HG03558 (cell line): ENCODE results near the gene SLC22A1.
"Not testable (repeated sequence)": the region's sequence is repeated elsewhere in the genome, so short reads cannot be mapped to it uniquely, and the experiment has no call there.

ENCODE experiments used
- ATAC-seq: cut with Tn5 transposase; IDR thresholded peaks from one replicate; pipeline ENCODE4 v1.9.1; 2021; ENCODE audit warnings: moderate number of reproducible peaks; ENCODE audit not compliant: unreplicated experiment; ENCODE audit errors: extremely low read depth

Gene SLC22A1

DNA sequence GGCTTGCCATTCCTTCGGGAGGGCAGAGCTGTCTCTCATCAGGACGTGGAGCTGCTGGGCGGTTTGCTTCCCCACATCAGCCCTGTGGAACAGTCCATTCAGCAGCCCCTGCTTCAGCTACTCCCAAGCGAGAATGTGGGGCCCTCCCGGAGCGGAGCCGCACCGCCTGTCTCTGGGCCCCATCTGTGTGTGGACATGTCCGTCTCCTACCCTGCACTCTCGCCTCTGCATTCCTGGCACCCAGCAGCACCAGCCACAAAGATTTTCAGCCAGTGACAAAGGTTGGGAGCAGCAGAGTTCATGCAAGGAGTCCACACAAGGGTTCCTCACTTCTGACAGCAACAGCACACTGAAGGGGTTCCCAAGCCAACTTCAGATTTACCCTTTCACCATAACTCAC, 29.0 kb upstream of the SLC22A1 start:
- ATAC-seq = no peak

DNA sequence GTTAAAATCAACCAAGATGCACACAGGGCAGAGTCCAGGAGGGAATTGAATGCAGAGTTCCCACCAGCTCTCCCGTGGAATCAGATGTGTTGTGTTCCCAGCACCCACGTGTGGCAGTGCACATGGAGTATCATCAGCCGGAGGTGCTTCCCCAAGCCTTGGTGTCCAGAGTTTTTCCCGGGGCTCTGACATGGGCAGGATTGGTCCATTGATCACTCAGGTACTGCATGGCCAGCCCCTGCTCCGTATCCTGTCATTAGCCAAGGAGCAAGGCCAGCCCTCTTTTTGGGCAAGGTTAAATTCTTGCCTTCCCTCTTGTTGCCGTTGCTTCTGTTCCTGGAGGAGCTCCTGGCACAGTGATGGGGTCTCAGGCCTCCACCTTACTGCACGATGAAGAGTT, 28.6 kb upstream of the SLC22A1 start:
- ATAC-seq = no peak

DNA sequence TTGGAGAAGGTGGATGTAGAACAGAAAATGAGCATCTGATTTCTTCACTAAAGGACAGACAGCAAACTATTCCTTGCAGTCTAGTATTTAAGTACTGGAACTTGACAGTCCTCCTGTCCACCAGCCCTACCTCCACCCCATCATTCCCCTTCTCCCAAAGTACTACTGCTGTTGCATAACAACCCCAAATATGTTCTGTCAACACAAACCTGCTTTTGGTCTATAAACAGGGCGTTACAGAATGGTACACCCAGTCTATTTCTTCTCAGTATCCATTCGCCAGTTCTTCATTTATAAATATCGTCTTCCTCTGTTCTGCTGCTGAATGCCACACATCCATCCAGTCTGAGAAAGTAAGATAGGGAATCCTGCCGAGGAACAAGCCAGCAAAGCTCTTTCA, 27.7 kb upstream of the SLC22A1 start:
- ATAC-seq = no peak

DNA sequence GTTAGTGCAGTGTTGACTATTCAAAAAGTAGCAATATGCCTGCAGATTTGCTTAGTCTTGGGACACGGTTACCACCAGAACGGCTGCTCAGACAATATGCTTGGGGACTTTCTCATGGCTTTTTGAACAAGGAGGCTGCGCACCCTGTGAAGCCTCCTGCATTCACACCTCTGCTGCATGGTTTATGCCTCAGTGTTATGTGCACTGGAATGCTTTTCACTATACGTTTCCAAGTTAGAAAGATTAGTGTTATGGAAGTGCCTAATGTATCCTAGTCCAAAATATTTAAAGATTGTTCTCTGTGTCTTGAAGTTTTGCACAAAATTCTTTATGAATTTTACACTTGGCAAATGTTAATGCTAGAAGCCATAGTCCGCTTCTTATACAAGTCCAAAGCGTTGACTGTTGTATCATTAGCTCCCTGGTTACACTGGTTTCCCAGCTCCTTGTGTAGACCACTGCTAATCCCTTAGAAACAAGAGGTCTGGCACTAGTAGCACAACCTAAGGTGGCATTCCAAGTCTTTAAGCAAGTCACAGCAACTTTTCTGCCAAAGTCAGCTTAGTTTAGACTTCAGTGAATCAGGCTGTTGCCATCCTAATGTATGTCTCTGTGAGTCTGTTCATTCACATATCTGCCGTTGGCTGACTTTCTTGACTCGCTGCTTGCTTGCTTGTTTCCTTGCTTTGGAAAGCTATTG, 26.3 kb upstream of the SLC22A1 start:
- ATAC-seq = no peak

DNA sequence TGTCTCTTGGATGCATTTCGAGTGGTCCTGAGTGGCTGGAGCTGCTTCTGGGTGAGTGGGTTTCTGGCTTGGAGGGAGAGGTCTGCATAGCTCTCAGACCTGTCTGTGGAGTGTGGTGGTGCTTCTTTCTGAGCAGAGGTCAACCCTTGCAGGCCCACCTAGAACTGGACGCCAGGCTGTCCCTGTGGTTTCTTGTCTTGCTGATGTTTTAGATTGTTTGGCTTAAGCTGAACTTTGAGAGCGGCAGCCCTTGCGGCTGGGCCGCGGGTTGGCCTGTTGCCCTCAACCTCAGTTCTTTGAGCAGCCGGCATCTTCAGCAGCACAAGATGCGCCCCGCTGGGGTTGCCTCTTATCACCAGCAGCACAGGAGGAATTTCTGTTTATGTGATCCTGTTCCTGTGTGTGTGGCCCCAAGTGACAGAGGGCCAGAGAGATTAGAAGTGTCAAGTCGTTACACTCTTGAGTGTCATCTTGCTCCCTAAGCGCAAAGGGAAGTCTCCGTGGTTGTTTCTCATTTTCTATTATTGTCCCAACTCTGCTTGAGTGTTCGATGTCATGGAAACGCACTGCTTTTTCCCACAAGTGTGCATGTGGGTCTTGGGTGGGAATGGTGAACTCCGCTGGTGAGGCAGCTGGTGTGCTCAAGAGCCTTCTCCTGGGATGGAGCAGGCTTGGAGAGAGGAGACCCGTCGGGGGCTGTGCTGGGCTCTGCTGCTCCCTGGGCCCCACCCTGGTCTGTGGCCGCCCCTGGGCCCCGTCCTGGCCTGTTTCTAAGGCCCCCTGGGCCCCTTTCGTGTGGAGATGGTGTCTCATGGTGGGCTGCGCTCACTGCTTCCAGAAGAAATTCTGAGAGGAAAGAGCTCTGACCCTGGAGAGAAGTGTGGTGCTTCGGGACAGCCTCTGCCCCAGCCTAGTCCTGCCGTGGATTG, 20.1 kb upstream of the SLC22A1 start:
- no peak for ATAC-seq

DNA sequence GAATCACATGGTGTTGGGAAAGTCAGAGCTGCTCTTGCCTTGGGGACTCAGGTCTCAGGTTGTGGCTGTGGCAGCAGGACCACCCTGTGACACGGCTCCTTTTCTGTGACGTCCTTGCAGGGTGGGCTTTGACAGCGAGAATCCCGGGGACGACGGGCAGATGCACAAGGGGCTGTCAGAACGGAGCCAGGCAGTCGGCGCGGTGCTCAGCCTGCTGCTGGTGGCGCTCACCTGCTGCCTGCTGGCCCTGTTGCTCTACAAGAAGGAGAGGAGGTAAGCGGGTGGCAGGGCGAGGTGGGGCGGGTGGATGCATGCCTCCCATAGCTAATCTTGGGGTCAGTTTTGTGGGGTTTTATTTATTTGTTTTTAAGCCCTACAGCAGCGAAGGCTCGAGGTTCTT, 19.2 kb upstream of the SLC22A1 start:
- no peak for ATAC-seq

DNA sequence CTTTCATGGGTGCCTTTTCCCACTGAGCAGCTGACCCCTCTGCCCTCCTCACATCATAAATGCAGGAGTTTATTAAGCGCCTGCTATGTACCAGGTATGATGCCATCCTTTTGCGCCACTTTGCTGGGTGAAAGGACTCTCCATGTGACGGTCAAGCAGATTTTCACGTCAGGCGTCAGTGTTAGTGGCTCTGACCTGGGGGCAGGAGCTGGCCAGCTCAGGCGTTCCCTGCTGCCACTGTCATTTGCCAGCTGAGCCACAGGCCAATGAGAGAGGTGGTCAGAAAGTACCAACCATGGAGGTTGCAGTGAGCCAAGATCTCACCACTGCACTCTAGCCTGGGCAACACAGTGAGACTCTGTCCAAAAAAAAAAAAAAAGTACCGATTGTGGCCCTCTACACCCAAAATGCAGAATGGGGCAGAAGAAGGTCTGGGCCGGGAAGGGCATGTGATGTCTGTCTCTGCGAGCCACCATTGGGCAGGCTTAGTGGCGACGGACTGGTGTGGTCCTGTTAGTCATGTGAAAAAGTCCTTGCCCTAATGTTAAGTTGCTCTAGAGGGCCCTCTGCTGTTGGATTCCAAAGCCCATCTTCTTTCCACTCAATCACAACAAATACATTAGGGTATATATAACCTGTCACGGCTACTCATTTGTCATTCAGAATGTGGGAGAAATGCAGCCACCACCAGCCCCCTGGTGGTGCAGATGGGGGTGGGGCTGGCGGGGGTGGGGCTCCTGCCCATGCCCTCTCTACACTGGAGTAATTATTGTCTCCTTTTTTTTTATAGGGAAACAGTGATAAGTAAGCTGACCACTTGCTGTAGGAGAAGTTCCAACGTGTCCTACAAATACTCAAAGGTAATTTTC, 18.4 kb upstream of the SLC22A1 start:
- no peak for ATAC-seq

DNA sequence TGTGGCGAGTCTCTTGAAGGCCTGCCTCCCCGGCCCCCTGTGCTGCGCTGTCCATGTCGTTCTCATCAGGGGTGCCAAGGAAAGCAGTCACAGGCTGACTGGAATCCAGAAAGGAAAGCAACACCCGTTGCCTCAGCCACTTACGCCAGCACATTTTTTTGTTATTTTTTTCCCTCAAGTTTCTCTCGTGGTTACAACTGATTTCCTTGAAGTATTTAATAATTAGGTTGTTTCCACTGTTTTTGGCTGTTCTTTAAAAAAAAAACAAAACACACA, 17.9 kb upstream of the SLC22A1 start:
- no peak for ATAC-seq

DNA sequence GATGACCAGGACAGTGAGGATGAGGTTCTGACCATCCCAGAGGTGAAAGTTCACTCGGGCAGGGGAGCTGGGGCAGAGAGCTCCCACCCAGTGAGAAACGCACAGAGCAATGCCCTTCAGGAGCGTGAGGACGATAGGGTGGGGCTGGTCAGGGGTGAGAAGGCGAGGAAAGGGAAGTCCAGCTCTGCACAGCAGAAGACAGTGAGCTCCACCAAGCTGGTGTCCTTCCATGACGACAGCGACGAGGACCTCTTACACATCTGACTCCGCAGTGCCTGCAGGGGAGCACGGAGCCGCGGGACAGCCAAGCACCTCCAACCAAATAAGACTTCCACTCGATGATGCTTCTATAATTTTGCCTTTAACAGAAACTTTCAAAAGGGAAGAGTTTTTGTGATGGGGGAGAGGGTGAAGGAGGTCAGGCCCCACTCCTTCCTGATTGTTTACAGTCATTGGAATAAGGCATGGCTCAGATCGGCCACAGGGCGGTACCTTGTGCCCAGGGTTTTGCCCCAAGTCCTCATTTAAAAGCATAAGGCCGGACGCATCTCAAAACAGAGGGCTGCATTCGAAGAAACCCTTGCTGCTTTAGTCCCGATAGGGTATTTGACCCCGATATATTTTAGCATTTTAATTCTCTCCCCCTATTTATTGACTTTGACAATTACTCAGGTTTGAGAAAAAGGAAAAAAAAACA, 16.6 kb upstream of the SLC22A1 start:
- no peak for ATAC-seq

DNA sequence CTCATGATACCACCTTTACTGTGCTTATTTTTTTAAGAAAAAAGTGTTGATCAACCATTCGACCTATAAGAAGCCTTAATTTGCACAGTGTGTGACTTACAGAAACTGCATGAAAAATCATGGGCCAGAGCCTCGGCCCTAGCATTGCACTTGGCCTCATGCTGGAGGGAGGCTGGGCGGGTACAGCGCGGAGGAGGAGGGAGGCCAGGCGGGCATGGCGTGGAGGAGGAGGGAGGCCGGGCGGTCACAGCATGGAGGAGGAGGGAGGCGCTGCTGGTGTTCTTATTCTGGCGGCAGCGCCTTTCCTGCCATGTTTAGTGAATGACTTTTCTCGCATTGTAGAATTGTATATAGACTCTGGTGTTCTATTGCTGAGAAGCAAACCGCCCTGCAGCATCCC, 15.6 kb upstream of the SLC22A1 start:
- no peak for ATAC-seq

DNA sequence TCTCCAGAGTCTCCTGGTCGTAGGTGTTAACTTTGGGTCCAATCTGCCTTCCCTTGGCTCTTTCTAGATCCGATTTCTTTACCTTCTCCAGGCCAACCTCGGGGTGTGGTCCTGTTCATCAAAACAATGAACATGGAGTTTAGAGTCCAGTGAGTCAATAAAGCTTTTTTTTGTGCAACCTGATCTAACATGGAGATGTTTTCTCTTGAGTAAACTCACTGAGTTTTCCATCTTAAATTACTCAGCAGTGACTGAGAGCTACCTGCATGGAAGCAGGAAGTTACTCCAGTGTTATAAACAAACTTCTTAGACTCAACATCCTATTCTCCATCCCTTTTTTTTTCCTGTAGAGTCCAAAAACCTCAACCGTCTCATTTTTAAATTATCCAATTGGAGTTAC, 14.9 kb upstream of the SLC22A1 start:
- no peak for ATAC-seq

DNA sequence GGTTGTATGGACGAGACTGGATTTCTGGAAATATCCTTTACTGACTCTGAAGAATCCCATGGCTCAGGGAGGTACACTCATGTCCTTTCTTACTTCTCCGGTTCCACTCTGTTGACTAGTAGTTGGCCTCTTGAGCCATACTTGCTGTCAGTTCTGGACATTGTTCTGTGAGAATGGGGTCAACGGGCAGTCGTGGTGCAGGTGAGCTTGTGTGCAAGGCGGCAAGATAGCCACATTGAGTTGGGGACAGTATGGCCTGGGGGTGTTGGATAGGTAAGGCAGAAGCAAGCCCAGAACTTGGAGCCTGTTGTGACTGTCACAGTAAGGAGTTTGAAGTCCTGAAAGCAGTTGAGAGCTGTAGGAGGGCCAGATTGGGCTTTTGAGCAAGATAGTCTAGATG, 13.5 kb upstream of the SLC22A1 start:
- no peak for ATAC-seq

DNA sequence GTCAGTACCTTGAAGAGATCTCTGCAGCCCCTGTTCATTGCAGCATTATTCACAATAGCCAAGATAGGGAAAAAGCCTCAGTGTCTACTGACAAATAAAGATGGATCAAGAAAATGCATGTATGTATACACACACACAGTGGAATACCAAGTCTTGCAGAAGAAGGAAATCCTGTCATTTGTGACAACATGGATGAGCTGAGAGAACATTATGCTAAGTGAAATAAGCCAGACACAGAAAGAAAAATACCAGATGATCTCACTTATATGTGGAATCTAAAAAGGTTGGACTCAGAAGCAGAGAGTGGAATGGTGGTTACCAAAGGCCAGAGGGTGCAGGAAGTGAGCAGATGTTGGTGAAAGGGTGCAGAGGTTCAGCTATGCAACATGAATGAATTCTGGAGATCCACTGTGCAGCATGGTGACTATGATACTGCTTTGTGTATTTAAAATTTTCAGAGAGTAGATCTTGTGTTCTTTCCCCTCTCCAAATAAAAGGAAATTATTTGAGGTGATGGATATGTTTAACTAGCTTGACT, 11.0 kb upstream of the SLC22A1 start:
- ATAC-seq = no peak

DNA sequence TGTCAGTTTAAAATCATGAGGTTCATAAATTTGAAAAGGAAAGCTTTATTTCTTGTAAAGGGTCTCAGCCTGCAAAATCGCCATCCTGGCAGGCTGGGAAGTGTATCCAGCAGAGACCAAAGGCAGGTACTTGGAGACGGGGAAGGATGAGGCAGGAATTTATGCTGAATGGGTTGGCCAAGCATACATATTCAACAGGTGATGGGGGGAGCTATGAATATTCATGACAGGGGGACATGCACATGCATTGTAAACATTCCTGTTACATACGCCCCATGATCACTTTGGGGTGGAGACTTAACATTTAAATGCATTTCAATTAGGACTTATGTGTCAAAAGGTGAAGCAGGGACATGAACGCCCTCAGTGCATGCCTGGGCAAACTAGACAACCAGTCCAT, 9.8 kb upstream of the SLC22A1 start:
- no peak for ATAC-seq

DNA sequence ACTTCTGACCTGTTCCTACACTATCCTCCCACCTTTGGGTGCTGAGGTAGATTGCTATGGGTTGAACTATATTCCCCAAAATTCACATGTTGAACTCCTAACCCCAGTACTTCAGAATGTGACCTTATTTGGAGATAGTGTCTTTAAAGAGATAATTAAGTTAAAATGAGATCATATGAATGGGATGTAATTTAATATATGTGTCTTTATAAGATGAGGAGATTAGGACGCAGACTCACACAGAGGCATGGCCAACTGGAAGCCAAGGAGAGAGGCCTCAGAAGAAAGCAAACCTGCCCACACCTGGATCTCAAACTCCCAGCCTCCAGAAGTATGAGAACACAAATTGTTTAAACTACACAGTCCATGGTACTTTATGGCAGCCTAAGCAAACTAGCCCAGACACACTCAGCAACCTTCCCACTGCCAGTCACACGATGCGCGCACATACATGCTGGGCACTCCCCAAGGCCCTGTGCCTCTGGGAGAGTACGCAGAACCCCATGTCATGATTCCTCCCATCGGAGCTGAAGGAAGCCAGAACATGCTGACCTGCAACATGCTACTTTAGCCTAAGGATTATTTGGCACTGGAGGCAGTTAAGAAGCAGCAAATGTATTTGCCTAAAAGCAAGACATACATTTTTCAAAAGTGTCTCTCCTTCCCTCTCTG, 8.9 kb upstream of the SLC22A1 start:
- no peak for ATAC-seq

DNA sequence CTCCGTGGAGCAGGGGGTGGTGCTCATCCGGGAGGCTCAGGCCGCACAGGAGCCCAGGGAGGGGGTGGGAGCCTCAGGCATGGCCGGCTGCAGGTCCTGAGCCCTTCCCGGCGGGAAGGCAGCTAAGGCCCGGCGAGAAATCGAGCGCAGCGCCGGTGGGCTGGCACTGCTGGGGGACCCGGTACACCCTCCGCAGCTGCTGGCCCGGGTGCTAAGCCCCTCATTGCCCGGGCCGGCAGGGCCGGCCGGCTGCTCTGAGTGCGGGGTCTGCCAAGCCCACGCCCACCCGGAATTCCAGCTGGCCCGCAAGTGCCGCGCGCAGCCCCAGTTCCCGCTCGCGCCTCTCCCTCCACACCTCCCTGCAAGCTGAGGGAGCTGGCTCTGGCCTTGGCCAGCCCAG, 7.1 kb upstream of the SLC22A1 start:
- ATAC-seq = not testable (repeated sequence)

DNA sequence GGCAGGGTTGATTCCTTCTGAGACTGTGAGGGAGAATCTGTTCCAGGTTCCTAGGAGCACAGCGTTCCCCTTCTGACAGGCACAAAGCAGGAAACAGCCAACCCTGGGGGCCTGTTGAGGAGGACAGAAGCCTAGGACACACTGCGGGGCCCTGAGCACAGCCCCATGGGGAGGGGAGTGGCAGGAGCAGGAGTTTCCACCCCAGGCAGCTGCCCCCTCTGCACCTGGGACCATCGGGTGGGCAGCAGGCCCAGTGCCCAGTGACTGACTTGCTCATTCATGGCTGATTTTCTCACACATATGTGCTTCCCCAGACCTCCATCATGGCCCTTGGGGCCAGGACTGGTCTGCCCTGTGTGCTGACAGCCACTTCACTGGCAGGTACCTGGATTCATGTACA, 6.2 kb upstream of the SLC22A1 start:
- no peak for ATAC-seq

DNA sequence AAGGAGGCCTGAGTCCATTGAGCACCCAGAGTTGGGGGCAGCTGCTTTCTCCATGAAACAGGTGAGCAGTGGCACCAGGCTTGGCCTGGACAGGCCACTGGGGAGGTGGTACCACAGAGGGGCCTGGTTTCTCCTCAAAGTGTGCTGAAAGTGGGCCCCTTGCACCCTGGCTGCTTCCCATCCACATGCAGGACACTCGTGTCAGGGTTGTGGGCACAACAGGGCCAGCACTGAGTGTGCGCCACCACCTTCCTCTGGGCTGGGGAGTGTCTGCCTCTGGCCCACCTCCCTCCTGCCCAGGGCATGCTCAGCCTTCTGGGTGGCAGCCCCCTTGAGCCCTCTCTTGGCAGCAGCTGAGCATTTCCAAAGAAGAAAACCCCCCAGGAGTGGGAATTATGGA, 5.2 kb upstream of the SLC22A1 start:
- no peak for ATAC-seq

DNA sequence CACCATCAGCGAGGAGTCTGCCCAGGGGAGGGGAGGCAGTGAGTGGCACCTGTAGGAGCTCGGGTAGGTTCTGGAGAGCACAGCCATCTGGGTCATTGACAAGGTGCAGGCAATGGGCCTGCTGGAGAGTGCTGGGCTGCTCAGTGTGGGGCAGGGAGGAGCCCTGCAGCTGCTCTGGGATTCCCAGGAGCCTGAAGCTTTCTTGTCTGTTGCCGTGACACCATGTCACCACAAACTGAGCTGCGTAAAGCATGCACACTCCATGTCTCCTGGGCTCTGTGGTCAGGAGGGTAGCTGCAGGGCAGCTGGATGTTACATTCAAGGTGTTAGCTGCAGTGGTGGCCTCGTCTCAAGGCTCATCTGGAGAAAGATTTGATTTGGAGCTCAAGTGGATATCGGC, 4.5 kb upstream of the SLC22A1 start:
- ATAC-seq = no peak
